Dedifferentiated amniotic fluid mesenchymal stem cell (primary cell): ENCODE results near the gene SPATA4.

Experiments used
- DNase-seq: peaks from one replicate; pipeline ENCODE4 v3.0.0-alpha.2; 2016; ENCODE audit errors: extremely low spot score

The SPATA4 gene

GRCh38 chr4:176189891-176190795 lies 5.2 kb downstream of the SPATA4 start:
- no peak for DNase-seq

DNA sequence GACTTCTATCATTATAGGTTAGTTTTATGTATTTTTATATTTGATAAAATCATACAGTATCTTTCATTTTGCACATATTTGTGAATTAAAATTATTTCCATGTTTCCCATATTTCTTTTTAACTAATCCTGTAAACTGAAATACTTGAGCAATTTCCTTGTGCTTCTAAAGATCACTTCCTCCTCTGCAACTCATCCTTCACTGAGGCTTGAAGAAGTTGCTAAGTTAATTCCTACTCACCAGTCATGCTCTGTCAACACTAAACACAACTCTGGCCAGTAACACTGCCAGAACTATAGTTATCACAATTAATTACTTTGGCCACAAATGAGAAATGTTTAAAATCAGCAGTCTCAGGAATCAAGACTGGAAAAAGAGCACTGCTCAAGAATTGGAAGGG lies 6.7 kb downstream of the SPATA4 start:
- DNase-seq, result no peak

DNA sequence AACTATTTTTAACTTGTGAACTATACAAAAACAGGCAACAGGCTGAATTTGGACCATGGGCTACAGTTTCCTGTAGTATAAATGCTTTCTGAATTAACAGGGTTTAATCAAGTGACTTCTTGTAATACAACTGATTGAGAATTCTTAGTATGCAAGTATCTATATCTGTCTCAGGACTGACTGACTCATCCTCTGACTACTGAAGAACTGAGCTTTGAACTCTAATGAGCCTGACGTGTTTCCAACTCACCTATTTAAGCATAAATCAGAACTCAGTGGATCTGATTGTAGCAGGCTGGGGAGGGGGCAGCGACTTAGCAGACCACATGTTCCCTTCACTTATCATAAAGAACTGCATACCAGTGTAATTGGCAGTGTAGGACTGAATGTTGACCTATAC lies 7.8 kb downstream of the SPATA4 start:
- DNase-seq, result no peak

DNA sequence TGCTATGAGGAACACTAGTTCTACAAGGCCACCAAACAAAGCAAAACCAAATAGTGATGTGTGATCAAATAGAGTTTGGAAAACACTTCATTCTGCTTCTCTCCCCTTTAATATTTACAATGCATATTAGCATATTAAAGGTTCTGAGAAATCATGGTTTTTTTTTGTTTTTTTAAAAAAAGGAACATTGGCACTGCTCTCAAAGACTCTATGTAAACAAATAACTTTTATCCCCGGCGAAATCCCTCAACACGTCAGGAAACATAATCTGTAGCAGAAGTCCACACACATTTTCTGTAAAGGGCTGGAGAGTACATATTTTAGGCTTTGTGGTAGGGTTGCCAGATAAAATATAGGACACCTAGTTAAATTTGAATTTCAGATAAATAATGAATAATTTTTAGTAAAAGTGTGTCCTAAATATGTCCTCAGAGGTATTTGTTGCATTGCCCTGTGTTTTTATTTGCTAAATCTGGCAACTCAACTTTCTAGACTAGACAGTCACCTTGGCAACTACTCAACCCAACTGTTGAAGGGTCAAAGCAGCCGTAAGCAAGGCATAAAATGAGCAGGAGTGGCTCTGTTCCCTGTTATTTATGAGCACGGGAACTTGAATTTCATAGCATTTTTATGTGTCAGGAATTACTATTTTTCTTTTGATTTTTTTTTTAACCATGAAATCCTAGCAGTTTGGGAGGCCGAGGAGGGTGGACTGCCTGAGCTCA lies 8.6 kb downstream of the SPATA4 start:
- no peak for DNase-seq

- no peak for DNase-seq
Observed at GRCh38 chr4:176186067-176186466, 9.3 kb downstream of the SPATA4 start.

GRCh38 chr4:176185051-176185450 lies 10.3 kb downstream of the SPATA4 start:
- peak; percentile 92 for DNase-seq

DNA sequence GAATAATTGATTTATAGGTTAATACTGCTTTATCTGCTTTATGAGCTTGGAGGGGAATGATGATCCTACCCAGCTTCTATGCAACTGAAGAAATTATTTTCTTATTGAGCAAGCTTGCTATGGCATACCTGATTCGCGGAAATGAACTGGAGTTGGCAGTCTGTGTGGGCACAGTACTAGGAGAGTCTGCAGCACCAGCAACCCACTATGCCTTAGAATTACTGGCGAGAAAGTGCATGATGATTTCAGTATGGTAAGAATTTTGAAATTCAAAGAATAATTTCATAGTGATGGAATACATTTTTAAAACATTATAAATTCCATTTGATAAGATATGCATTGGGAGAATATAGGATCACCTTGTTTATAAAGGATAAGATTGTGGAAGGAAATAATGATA lies 32.3 kb downstream of the SPATA4 start:
- no peak for DNase-seq

DNA sequence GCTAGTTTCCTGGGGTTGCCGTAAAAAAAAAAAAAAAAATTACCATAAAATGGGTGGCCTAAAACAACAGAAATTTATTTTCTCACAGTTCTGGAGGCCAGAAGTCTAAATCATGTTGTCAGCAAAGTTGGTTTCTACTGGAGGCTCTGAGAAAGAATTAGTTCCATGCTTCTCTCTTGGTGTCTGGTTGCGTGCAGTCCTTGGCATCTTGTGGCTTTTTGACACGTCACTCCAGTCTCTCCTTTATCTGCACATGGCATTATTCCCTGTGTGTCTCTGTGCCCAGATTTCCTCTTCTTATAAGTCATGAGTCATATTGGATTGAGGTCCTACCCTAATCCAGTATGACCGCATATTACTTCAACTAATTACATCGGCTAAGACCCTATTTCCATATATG lies 38.7 kb downstream of the SPATA4 start:
- no peak for DNase-seq

GRCh38 chr4:176153124-176153523 lies 42.3 kb downstream of the SPATA4 start:
- no peak for DNase-seq

DNA sequence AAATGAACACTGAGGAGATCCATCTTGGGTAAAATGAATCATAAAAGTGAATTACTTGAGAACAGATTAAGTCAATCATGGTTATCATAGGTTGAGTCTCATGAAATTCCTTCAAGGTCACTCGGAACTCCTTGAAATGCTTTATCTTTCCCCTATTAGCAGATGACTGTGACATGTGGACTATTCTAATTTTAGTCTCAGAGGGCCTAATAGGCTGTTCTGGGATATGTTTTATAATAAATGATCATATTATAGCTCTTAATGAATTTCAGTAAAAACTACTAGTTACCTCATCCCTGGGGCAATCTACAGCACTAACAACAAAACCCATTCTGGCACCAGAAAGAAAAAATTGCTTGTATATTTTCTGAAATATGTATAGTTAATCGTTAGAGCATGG lies 44.7 kb downstream of the SPATA4 start:
- no peak for DNase-seq

GRCh38 chr4:176150356-176150682 lies 45.1 kb downstream of the SPATA4 start:
- DNase-seq, result peak; percentile 49

GRCh38 chr4:176149680-176150355 lies 45.6 kb downstream of the SPATA4 start:
- DNase-seq, result no peak

GRCh38 chr4:176142253-176142652 lies 53.1 kb downstream of the SPATA4 start:
- DNase-seq, result no peak

- no peak for DNase-seq
Observed at GRCh38 chr4:176139518-176139917, 55.9 kb downstream of the SPATA4 start.

DNA sequence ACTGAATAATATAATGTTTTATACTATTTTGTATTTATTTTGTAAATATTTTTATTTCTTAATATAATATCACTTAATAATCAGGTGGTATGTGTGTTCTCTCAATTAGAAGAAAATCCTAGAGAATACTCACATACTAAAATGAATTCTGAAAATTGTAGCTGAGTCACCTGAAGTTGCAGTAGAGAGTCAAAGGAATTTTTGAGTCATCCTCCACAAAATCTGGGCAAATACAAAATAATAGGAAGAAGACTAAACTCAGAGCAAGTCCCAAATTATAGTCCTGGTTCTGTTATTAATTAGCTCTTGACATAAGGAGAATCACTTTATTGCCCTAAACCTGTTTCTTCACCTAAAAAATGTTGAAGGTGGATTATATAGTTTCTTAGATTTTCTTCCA lies 57.8 kb downstream of the SPATA4 start:
- DNase-seq, result no peak

DNA sequence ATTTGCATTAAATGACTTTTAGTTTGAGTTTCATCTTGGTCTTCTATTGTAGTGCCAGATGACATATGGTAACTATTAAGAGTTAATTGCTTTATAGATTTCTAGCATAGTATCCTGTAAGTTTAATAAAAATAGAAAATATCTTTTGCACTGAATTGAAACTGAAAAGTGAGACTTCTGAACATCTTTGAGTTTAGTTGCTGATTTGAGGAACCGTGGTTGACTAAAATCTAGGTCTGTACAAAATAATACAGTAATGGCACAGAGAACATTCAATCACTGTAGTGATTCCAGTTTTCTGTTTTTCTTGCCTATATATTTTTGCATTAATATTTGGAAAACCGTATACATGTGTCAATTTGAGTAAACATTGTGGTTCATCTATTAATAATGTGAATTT lies 60.7 kb downstream of the SPATA4 start:
- DNase-seq, result no peak
